IMR-90 (cell line): ENCODE results near the gene UBE2V1. TPM values are rescaled to one million over a fixed set of nuclear protein-coding genes. Genes with fewer than 3 reads are reported as not detected.
A peak's percentile ranks its signal among the peaks of the same experiment; 100 is the strongest.

Source experiments
- ATAC-seq: fragments of 200-7000 bp; cut with Tn5 transposase; 2 replicates; pipeline ENCODE4 v1.9.1; 2020; ENCODE audit warnings: low read depth, mild to moderate bottlenecking, moderate library complexity
- BruUV-seq: library from RNA; stranded (reverse); fragments of 400-500 nt; replicated peaks from 2 replicates; lab custom pipeline; 2021; lab: Mats Ljungman, UMichigan
- CTCF ChIA-PET: fragments of 300-600 bp; formaldehyde crosslinking; extraction: SDS; loops from one replicate; lab custom pipeline; 2021; ENCODE audit warnings: antibody characterized with exemption; lab: Yijun Ruan, JAX
- POLR2A ChIA-PET: fragments of 300-600 bp; sonication (Branson Sonifier 250); formaldehyde crosslinking; loops from one replicate; lab custom pipeline; 2022; ENCODE audit warnings: antibody characterized with exemption; ENCODE audit not compliant: unreplicated experiment; lab: Charles Lee
- DNase-seq: peaks from one replicate; pipeline ENCODE4 v3.0.0; 2013
- H2AFZ ChIP-seq: replicated peaks from 2 replicates; pipeline ENCODE3; 2013; ENCODE audit warnings: low read length, mild to moderate bottlenecking; ENCODE audit not compliant: poor library complexity
- H2AK5ac ChIP-seq: 2 replicates; pipeline ENCODE4 v1.6.1; 2013; ENCODE audit warnings: low read depth, low read length, inconsistent platforms
- H2AK9ac ChIP-seq: replicated peaks from 2 replicates; pipeline ENCODE3; 2013; ENCODE audit warnings: mild to moderate bottlenecking, low read depth, low read length, moderate library complexity; ENCODE audit not compliant: poor library complexity
- H2BK120ac ChIP-seq: 2 replicates; pipeline ENCODE4 v1.6.1; 2013; ENCODE audit warnings: low read depth, low read length, inconsistent platforms
- H2BK15ac ChIP-seq: 3 replicates; pipeline ENCODE4 v1.6.1; 2013; ENCODE audit warnings: low read depth, low read length, inconsistent platforms
- H2BK20ac ChIP-seq: 2 replicates; pipeline ENCODE4 v1.6.1; 2013; ENCODE audit warnings: low read depth, mild to moderate bottlenecking, inconsistent platforms, low read length, moderate library complexity
- H2BK5ac ChIP-seq: 2 replicates; pipeline ENCODE4 v1.6.1; 2013; ENCODE audit warnings: mild to moderate bottlenecking, low read depth, low read length, inconsistent platforms; ENCODE audit not compliant: poor library complexity, severe bottlenecking
- H3K14ac ChIP-seq: replicated peaks from 2 replicates; pipeline ENCODE4 v1.6.1; 2013; ENCODE audit warnings: low read depth, low read length, inconsistent platforms
- H3K18ac ChIP-seq: 2 replicates; pipeline ENCODE4 v1.6.1; 2013; ENCODE audit warnings: low read depth, low read length, control low read depth
- H3K23ac ChIP-seq: 2 replicates; pipeline ENCODE4 v1.6.1; 2013; ENCODE audit warnings: low read depth, low read length, inconsistent platforms
- H3K27ac ChIP-seq: 2 replicates; pipeline ENCODE4 v1.5.1; 2013; ENCODE audit warnings: mild to moderate bottlenecking, control low read depth, low read length; ENCODE audit not compliant: insufficient read depth
- H3K27me3 ChIP-seq: 2 replicates; pipeline ENCODE4 v1.6.1; 2013; ENCODE audit warnings: low read length; ENCODE audit not compliant: control insufficient read depth, insufficient read depth
- H3K36me3 ChIP-seq: 2 replicates; pipeline ENCODE4 v1.6.1; 2013; ENCODE audit warnings: low read length, mixed read lengths; ENCODE audit not compliant: control insufficient read depth, insufficient read depth
- H3K4ac ChIP-seq: 2 replicates; pipeline ENCODE4 v1.6.1; 2013; ENCODE audit warnings: low read depth, low read length, inconsistent platforms
- H3K4me1 ChIP-seq: 2 replicates; pipeline ENCODE4 v1.6.1; 2013; ENCODE audit warnings: low read length, mixed read lengths; ENCODE audit not compliant: control insufficient read depth, insufficient read depth
- H3K4me2 ChIP-seq: 2 replicates; pipeline ENCODE4 v1.6.1; 2013; ENCODE audit warnings: low read depth, mild to moderate bottlenecking, control low read depth, low read length, moderate library complexity
- H3K4me3 ChIP-seq: 2 replicates; pipeline ENCODE4 v1.5.1; 2013; ENCODE audit warnings: low read depth, mild to moderate bottlenecking, control low read depth, low read length, moderate library complexity; ENCODE audit not compliant: insufficient read depth
- H3K56ac ChIP-seq: 2 replicates; pipeline ENCODE4 v1.6.1; 2013; ENCODE audit warnings: low read length, inconsistent platforms; ENCODE audit not compliant: insufficient read depth; ENCODE audit errors: extremely low read depth
- H3K79me1 ChIP-seq, 2 experiments: 2 replicates each; pipeline ENCODE4 v1.6.1; 2013; ENCODE audit warnings: low read length in 2 of 2, inconsistent platforms in 1 of 2, low read depth in 1 of 2
- H3K9ac ChIP-seq: 2 replicates; pipeline ENCODE4 v1.6.1; 2013; ENCODE audit warnings: low read depth, low read length, control low read depth
- H3K9me1 ChIP-seq: 2 replicates; pipeline ENCODE4 v1.6.1; 2013; ENCODE audit warnings: low read length, inconsistent platforms; ENCODE audit not compliant: insufficient read depth
- H3K9me3 ChIP-seq: 2 replicates; pipeline ENCODE4 v1.6.1; 2013; ENCODE audit warnings: low read length; ENCODE audit not compliant: control insufficient read depth, insufficient read depth
- H4K20me1 ChIP-seq: 2 replicates; pipeline ENCODE4 v1.6.1; 2013; ENCODE audit warnings: low read length, inconsistent platforms; ENCODE audit not compliant: insufficient read depth
- H4K5ac ChIP-seq: 2 replicates; pipeline ENCODE4 v1.6.1; 2013; ENCODE audit warnings: mild to moderate bottlenecking, low read depth, low read length, control low read depth
- H4K8ac ChIP-seq, 2 experiments: 2 replicates each; pipeline ENCODE4 v1.6.1; 2013; ENCODE audit warnings: low read depth in 2 of 2, low read length in 2 of 2, control low read depth in 1 of 2, inconsistent platforms in 1 of 2
- H4K91ac ChIP-seq: 2 replicates; pipeline ENCODE4 v1.6.1; 2013; ENCODE audit warnings: low read depth, low read length, inconsistent platforms; ENCODE audit not compliant: insufficient read depth
- CEBPB ChIP-seq: IDR thresholded peaks from 2 replicates; pipeline ENCODE4 v1.6.1; 2012; ENCODE audit warnings: low read depth, low read length, improper control_type of control experiment
- RAD21 ChIP-seq: IDR thresholded peaks from 2 replicates; pipeline ENCODE4 v1.6.1; 2012; ENCODE audit warnings: low read length, improper control_type of control experiment
- RFX5 ChIP-seq: IDR thresholded peaks from 2 replicates; pipeline ENCODE4 v1.8.0; 2012; ENCODE audit warnings: low read depth, mild to moderate bottlenecking, low read length, moderate library complexity
- WGBS, 2 experiments: methylation state at CpG; one replicate each; pipeline versions ENCODE4 v1.1.5 to v1.1.7; 2013; ENCODE audit warnings: missing lambda C conversion rate in 2 of 2; ENCODE audit not compliant: insufficient read length in 1 of 2; ENCODE audit errors: extremely low coverage in 2 of 2; 5-methylcytosine and 5-hydroxymethylcytosine counted together
- dilution Hi-C: fragments of 300-500 bp; cut with HindIII; formaldehyde crosslinking; loops from one replicate; pipeline ENCODE4 v1.14.3; 2018; ENCODE audit warnings: low sequenced_read_pairs; ENCODE audit not compliant: unreplicated experiment
- in situ Hi-C: fragments of 300-500 bp; cut with MboI; formaldehyde crosslinking; loops from 3 replicates; pipeline ENCODE4 v1.14.3; 2019; ENCODE audit warnings: low sequenced_read_pairs, inconsistent platforms, mixed read lengths
- intact Hi-C: fragments of 100-400 bp; cut with micrococcal nuclease; formaldehyde crosslinking; loops from 2 replicates; pipeline ENCODE4 v1.10.0; 2022
- polyA plus RNA-seq, 3 experiments: library from polyadenylated mRNA; depleted of rRNA; stranded (reverse); fragments of >200 nt; gene quantifications; 2 replicates each; pipeline ENCODE4 v1.2.3, GENCODE V29; 2012; ENCODE audit warnings: low replicate concordance in 1 of 3
- total RNA-seq: library from RNA; depleted of rRNA; stranded (reverse); fragments of >200 nt; gene quantifications from 2 replicates; pipeline ENCODE4 v1.2.3, GENCODE V29; 2012
- TF ChIP-seq, protein P1 (sequence below): fragments of 150-350 bp; IDR thresholded peaks from 2 replicates; pipeline ENCODE4 v1.6.1; 2017; ENCODE audit warnings: mild to moderate bottlenecking, antibody characterized with exemption, low read length, low read depth
- TF ChIP-seq, protein P2 (sequence below): conservative IDR thresholded peaks from 2 replicates; pipeline ENCODE4 v1.5.1; 2012; ENCODE audit warnings: mild to moderate bottlenecking, low read depth, low read length, improper control_type of control experiment

Gene UBE2V1
- total and polyA plus RNA-seq, 2 of the 4 experiments (the other 2 are of a cell fraction), result 20.1 to 138 TPM

DNA sequence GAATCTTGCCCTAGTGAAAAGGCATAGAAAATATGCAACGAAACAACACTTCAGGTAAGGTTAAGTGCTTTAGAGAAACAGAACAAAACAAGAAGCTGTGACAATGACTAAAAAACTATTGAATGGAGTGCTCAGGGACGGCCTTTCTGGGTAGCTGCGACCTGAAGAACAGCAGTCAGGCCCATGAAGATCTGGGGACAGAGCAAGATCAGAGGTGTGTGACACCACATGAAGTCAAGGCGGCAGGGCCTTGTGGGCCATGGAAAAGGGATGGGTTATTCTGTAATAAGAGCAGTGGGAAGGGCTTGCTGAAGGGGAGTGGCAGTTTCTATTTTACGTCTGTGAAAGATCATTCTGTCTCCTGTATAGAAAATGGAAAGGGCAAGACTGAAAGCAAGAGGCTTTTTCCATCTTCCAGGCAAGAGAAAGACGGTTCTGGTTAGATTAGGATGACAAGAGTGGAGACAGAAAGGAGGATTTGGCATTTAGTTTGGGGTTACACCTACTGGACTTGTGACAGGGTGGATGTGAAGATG lies 5.1 kb downstream of the UBE2V1 start:
- CTCF ChIA-PET, result no interaction called here
- peak overlapping the region; percentile 32; the same call in 1 of the 2 replicates for H3K4me2 ChIP-seq
- 70% methylated on average over 4 of the region's 6 CpGs; no CpG with 5 or more reads in 1 of the 2 experiments for WGBS, 2 experiments

More for the DNA sequence above, 5.1 kb downstream of the UBE2V1 start:
- Histone ChIP-seq H2BK15ac (no peak overlapping the region), H2BK120ac (no peak overlapping the region), H3K56ac (no peak overlapping the region), H3K18ac (no peak overlapping the region), H3K36me3 (peaks cover 5% of the 10 kb centered on the region), H4K5ac (no peak overlapping the region), H2BK20ac (no peak overlapping the region), H2AK9ac (no peak overlapping the region), H3K4me3 (no peak overlapping the region), H3K4me1 (peaks cover 34% of the 10 kb centered on the region), H4K91ac (no peak overlapping the region), H3K79me1 (peaks cover 5 to 64% of the 10 kb centered on the region in 2 experiments), H4K20me1 (peaks cover 79% of the 10 kb centered on the region), H3K9ac (no peak overlapping the region), H2BK5ac (peak overlapping the region; percentile 10), H3K9me1 (peaks cover 26% of the 10 kb centered on the region), H3K27me3 (no peaks in the 10 kb centered on the region), H2AK5ac (0 out of 2 replicates have a peak overlapping the region, but pooled peaks have one; percentile 38), H3K4ac (no peak overlapping the region), H2AFZ (no peak overlapping the region), H3K9me3 (no peaks in the 10 kb centered on the region), H3K14ac (peak overlapping the region; percentile 22; the same call in 1 of the 2 replicates), H4K8ac (peak overlapping the region in 1 of 2 experiments; percentile 12; a peak in 2 of 4 replicates), H3K23ac (peak overlapping the region; percentile 75; the same call in 1 of the 2 replicates), H3K27ac (no peak overlapping the region)
- no TSS peak for BruUV-seq
- in situ Hi-C loops (no loop called here), intact Hi-C loops (no loop called here), dilution Hi-C loops (no loop called here)
- ATAC-seq (no peak), DNase-seq (no peak)
- TF ChIP-seq, protein P1, sequence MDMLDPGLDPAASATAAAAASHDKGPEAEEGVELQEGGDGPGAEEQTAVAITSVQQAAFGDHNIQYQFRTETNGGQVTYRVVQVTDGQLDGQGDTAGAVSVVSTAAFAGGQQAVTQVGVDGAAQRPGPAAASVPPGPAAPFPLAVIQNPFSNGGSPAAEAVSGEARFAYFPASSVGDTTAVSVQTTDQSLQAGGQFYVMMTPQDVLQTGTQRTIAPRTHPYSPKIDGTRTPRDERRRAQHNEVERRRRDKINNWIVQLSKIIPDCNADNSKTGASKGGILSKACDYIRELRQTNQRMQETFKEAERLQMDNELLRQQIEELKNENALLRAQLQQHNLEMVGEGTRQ, result no peak
- TF ChIP-seq, protein P2, sequence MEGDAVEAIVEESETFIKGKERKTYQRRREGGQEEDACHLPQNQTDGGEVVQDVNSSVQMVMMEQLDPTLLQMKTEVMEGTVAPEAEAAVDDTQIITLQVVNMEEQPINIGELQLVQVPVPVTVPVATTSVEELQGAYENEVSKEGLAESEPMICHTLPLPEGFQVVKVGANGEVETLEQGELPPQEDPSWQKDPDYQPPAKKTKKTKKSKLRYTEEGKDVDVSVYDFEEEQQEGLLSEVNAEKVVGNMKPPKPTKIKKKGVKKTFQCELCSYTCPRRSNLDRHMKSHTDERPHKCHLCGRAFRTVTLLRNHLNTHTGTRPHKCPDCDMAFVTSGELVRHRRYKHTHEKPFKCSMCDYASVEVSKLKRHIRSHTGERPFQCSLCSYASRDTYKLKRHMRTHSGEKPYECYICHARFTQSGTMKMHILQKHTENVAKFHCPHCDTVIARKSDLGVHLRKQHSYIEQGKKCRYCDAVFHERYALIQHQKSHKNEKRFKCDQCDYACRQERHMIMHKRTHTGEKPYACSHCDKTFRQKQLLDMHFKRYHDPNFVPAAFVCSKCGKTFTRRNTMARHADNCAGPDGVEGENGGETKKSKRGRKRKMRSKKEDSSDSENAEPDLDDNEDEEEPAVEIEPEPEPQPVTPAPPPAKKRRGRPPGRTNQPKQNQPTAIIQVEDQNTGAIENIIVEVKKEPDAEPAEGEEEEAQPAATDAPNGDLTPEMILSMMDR, result no peak
- TF ChIP-seq CEBPB, result no peak
- TF ChIP-seq RAD21, result no peak
- no peak for TF ChIP-seq RFX5
- POLR2A ChIA-PET, result no interaction called here
